Liver (tissue), 3 donors: ENCODE measurements around the gene TMEM269.

Experiments
- GABPA ChIP-seq, 2 donors: IDR thresholded peaks in 1 of 2; conservative IDR thresholded peaks in 1 of 2; 2 replicates each; pipeline ENCODE4 v1.6.1; 2016; ENCODE audit warnings: antibody characterized with exemption in 2 of 2, mild to moderate bottlenecking in 1 of 2, moderate library complexity in 1 of 2
- SP1 ChIP-seq: IDR thresholded peaks from 2 replicates; pipeline ENCODE4 v1.6.1; 2018; ENCODE audit warnings: antibody characterized with exemption, mild to moderate bottlenecking
- YY1 ChIP-seq: IDR thresholded peaks from 2 replicates; pipeline ENCODE4 v1.6.1; 2016; ENCODE audit warnings: antibody characterized with exemption, mild to moderate bottlenecking
- TF ChIP-seq, protein P1 (sequence below): fragments of 150-350 bp; IDR thresholded peaks from 2 replicates; pipeline ENCODE4 v1.5.1; 2017; ENCODE audit warnings: improper control_type of control experiment, low read depth, low read length; ENCODE audit not compliant: missing input control
- donor health status: healthy.
- donor health status: healthy.

DNA sequence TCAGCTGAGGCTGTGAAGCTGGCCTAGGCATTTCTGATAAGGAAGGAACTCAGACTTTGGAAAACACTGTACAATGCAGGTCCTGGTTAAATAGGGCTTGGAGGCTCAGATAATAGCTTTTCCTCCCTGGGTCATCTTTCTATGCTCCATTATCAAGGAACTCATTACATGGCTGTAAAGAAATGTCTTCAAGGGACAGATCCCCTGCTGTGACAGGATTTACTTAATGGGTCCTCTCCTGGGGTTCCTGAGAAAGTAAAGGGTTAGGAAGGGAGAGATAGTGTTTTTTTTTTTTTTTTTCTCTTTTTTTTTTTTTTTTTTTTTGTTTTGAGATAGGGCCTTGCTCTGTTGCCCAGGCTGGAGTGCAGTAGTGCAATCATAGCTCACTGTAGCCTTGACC is 46.5 kb downstream of the TMEM269 start:
- TF ChIP-seq, protein P1, sequence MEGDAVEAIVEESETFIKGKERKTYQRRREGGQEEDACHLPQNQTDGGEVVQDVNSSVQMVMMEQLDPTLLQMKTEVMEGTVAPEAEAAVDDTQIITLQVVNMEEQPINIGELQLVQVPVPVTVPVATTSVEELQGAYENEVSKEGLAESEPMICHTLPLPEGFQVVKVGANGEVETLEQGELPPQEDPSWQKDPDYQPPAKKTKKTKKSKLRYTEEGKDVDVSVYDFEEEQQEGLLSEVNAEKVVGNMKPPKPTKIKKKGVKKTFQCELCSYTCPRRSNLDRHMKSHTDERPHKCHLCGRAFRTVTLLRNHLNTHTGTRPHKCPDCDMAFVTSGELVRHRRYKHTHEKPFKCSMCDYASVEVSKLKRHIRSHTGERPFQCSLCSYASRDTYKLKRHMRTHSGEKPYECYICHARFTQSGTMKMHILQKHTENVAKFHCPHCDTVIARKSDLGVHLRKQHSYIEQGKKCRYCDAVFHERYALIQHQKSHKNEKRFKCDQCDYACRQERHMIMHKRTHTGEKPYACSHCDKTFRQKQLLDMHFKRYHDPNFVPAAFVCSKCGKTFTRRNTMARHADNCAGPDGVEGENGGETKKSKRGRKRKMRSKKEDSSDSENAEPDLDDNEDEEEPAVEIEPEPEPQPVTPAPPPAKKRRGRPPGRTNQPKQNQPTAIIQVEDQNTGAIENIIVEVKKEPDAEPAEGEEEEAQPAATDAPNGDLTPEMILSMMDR: no peak
- TF ChIP-seq YY1 (no peak), SP1 (no peak), GABPA (IDR thresholded peaks at IDR 0.05 in 1 of 2, conservative IDR thresholded peaks at IDR 0.05 in 1 of 2) (no peak)
